Liver (tissue), 9 donors: ENCODE measurements around the gene MYADML2. TPM values are rescaled to one million over a fixed set of nuclear protein-coding genes. Genes with fewer than 3 reads are reported as not detected.

ENCODE experiments used
- DNase-seq: peaks from one replicate; pipeline ENCODE4 v3.0.0-alpha.2; 2017; ENCODE audit warnings: low spot score
- H3K27ac ChIP-seq, 2 donors: one replicate each; pipeline ENCODE4 v1.7.0; 2013; ENCODE audit warnings: inconsistent platforms in 2 of 2, low read length in 2 of 2, control low read depth in 1 of 2, low read depth in 1 of 2, mild to moderate bottlenecking in 1 of 2
- H3K27me3 ChIP-seq, 4 donors: one replicate each; pipeline versions ENCODE4 v1.6.1 to v1.7.0; 2013; ENCODE audit warnings: low read length in 3 of 4, inconsistent platforms in 1 of 4, mild to moderate bottlenecking in 1 of 4, moderate library complexity in 1 of 4; ENCODE audit not compliant: control insufficient read depth in 4 of 4, insufficient read depth in 4 of 4
- H3K36me3 ChIP-seq, 4 donors: one replicate each; pipeline versions ENCODE4 v1.6.1 to v1.7.0; 2013; ENCODE audit warnings: low read length in 3 of 4, mild to moderate bottlenecking in 3 of 4, low read depth in 1 of 4, moderate library complexity in 1 of 4; ENCODE audit not compliant: control insufficient read depth in 4 of 4, insufficient read depth in 3 of 4
- H3K4me1 ChIP-seq, 4 donors: one replicate each; pipeline versions ENCODE4 v1.6.1 to v1.7.0; 2013; ENCODE audit warnings: low read length in 3 of 4, mild to moderate bottlenecking in 3 of 4, moderate library complexity in 1 of 4; ENCODE audit not compliant: control insufficient read depth in 4 of 4, insufficient read depth in 4 of 4
- H3K4me3 ChIP-seq, 3 donors: one replicate each; pipeline versions ENCODE4 v1.6.1 to v1.7.0; 2013; ENCODE audit warnings: low read length in 3 of 3, control low read depth in 1 of 3, low read depth in 1 of 3, mild to moderate bottlenecking in 1 of 3
- H3K9ac ChIP-seq, 2 donors: one replicate each; pipeline ENCODE4 v1.7.0; 2013; ENCODE audit warnings: low read length in 2 of 2, mild to moderate bottlenecking in 2 of 2, moderate library complexity in 2 of 2, control low read depth in 1 of 2, low read depth in 1 of 2
- H3K9me3 ChIP-seq, 4 donors: one replicate each; pipeline versions ENCODE4 v1.6.1 to v1.7.0; 2013; ENCODE audit warnings: low read length in 3 of 4; ENCODE audit not compliant: control insufficient read depth in 4 of 4
- FOXA1 ChIP-seq: IDR thresholded peaks from 2 replicates; pipeline ENCODE4 v1.6.1; 2016; ENCODE audit warnings: antibody characterized with exemption
- FOXA2 ChIP-seq: IDR thresholded peaks from 2 replicates; pipeline ENCODE4 v1.6.1; 2016; ENCODE audit warnings: antibody characterized with exemption
- GABPA ChIP-seq, 2 donors: IDR thresholded peaks in 1 of 2; conservative IDR thresholded peaks in 1 of 2; 2 replicates each; pipeline ENCODE4 v1.6.1; 2016; ENCODE audit warnings: antibody characterized with exemption in 2 of 2, mild to moderate bottlenecking in 1 of 2, moderate library complexity in 1 of 2
- RAD21 ChIP-seq, 2 donors: IDR thresholded peaks; 2 replicates each; pipeline ENCODE4 v1.6.1; 2016; ENCODE audit warnings: antibody characterized with exemption in 2 of 2, mild to moderate bottlenecking in 2 of 2
- RXRA ChIP-seq, 2 donors: IDR thresholded peaks; 2 replicates each; pipeline ENCODE4 v1.6.1; 2017 to 2018; ENCODE audit warnings: antibody characterized with exemption in 2 of 2, mild to moderate bottlenecking in 1 of 2
- SP1 ChIP-seq: IDR thresholded peaks from 2 replicates; pipeline ENCODE4 v1.6.1; 2018; ENCODE audit warnings: antibody characterized with exemption, mild to moderate bottlenecking
- YY1 ChIP-seq: IDR thresholded peaks from 2 replicates; pipeline ENCODE4 v1.6.1; 2016; ENCODE audit warnings: antibody characterized with exemption, mild to moderate bottlenecking
- WGBS: extraction: QIAGEN DNeasy Blood & Tissue Kit; methylation state at CpG from one replicate; pipeline ENCODE4 v1.1.7; 2013; 5-methylcytosine and 5-hydroxymethylcytosine counted together
- polyA plus RNA-seq, 2 donors: library from polyadenylated mRNA; stranded (reverse) in 1 of 2; unstranded in 1 of 2; fragments of 200-250 nt in 1 of 2; fragments of >200 nt in 1 of 2; fragmentation: Nextera tagmentation in 1 of 2; extraction: Ambion mirVana in 1 of 2; gene quantifications; one replicate each; pipeline versions ENCODE4 v1.2.1 to v1.2.3, GENCODE V29; 2013 to 2015
- total RNA-seq, 2 donors: library from RNA; depleted of rRNA; stranded (reverse); fragments of >200 nt; gene quantifications; one replicate each; pipeline ENCODE4 v1.2.3, GENCODE V29; 2014
- TF ChIP-seq, protein P1 (sequence below): IDR thresholded peaks from 2 replicates; pipeline ENCODE4 v1.6.1; 2016; ENCODE audit warnings: antibody characterized with exemption
- TF ChIP-seq, protein P2 (sequence below): fragments of 150-350 bp; IDR thresholded peaks from 2 replicates; pipeline ENCODE4 v1.5.1; 2017; ENCODE audit warnings: improper control_type of control experiment, low read depth, low read length; ENCODE audit not compliant: missing input control
- TF ChIP-seq, protein P3 (sequence below): IDR thresholded peaks from 2 replicates; pipeline ENCODE4 v1.6.1; 2016; ENCODE audit warnings: antibody characterized with exemption, mild to moderate bottlenecking
- donor health status: healthy.
- donor health status: healthy.
- donor health status: healthy.
- donor health status: healthy.
- donor health status: healthy.

The MYADML2 gene
- total and polyA plus RNA-seq, 4 donors = not detected

DNA sequence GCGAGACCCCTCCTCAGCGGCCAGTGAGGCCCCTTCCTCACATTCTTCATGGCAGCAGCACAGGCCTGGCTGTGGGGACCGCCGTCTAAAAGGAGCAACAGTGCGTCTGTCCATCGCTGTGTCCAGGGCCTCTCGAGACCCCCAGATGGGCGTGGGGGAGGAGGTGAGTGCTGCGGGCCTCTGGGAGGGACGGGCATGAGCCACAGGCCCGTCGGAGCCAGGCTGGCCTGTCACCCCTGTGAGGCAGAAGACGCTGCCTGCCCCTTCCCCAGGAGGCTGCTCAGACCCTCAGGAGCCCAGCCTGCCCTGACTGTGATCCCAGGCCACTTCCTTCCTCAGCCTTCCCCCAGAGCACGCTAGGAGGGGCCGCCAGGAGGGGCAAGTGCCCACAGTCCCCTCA is 7.8 kb downstream of the MYADML2 start:
- H3K27ac ChIP-seq = no peak overlapping the region
- H3K4me1 ChIP-seq = peaks cover 6 to 10% (median 6%) of the 10 kb centered on the region in 4 donors
- no peak overlapping the region for H3K9ac ChIP-seq
- DNase-seq = no peak
- TF ChIP-seq RXRA (IDR thresholded peaks at IDR 0.05) = no peak
- TF ChIP-seq, protein P1, sequence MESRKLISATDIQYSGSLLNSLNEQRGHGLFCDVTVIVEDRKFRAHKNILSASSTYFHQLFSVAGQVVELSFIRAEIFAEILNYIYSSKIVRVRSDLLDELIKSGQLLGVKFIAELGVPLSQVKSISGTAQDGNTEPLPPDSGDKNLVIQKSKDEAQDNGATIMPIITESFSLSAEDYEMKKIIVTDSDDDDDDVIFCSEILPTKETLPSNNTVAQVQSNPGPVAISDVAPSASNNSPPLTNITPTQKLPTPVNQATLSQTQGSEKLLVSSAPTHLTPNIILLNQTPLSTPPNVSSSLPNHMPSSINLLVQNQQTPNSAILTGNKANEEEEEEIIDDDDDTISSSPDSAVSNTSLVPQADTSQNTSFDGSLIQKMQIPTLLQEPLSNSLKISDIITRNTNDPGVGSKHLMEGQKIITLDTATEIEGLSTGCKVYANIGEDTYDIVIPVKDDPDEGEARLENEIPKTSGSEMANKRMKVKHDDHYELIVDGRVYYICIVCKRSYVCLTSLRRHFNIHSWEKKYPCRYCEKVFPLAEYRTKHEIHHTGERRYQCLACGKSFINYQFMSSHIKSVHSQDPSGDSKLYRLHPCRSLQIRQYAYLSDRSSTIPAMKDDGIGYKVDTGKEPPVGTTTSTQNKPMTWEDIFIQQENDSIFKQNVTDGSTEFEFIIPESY = no peak
- TF ChIP-seq RAD21 (IDR thresholded peaks at IDR 0.05) = no peak
- TF ChIP-seq GABPA (IDR thresholded peaks at IDR 0.05 in 1 of 2, conservative IDR thresholded peaks at IDR 0.05 in 1 of 2) = no peak
- no peak for TF ChIP-seq FOXA1
- no peaks in the 10 kb centered on the region for H3K9me3 ChIP-seq
- 78% methylated on average over 15 of the region's 15 CpGs for WGBS
- no peak overlapping the region for H3K4me3 ChIP-seq
- H3K36me3 ChIP-seq = no peaks in the 10 kb centered on the region
- no peaks in the 10 kb centered on the region for H3K27me3 ChIP-seq

DNA sequence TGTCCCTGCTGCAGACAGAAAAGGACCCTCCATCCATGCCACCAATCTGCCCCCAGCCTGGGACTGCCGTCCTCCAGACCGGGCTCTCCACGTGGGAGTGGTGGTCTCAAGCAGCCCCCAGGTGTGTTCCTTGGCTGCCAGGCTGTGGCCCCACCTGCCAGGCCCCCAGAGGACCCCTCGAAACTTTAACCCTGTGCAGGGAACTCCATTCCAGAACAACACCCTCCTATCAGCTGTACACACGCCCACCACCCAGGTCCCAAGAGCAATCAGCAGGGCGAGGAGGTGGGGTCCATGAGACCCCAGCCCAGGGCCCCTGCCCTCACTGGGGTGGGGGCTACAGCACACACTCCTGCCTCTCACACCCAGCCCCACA is 11.3 kb downstream of the MYADML2 start:
- no peak overlapping the region for H3K27ac ChIP-seq
- no peaks in the 10 kb centered on the region for H3K36me3 ChIP-seq
- no peak overlapping the region for H3K4me3 ChIP-seq
- no peak overlapping the region for H3K9ac ChIP-seq
- H3K27me3 ChIP-seq = no peaks in the 10 kb centered on the region
- peaks cover 6 to 10% (median 7%) of the 10 kb centered on the region in 4 donors for H3K4me1 ChIP-seq
- DNase-seq = no peak
- H3K9me3 ChIP-seq = no peaks in the 10 kb centered on the region
- 91% methylated on average over 6 of the region's 6 CpGs for WGBS
- TF ChIP-seq GABPA (IDR thresholded peaks at IDR 0.05 in 1 of 2, conservative IDR thresholded peaks at IDR 0.05 in 1 of 2) = no peak
- no peak for TF ChIP-seq RXRA (IDR thresholded peaks at IDR 0.05)
- no peak for TF ChIP-seq FOXA2
- no peak for TF ChIP-seq SP1
- TF ChIP-seq, protein P2, sequence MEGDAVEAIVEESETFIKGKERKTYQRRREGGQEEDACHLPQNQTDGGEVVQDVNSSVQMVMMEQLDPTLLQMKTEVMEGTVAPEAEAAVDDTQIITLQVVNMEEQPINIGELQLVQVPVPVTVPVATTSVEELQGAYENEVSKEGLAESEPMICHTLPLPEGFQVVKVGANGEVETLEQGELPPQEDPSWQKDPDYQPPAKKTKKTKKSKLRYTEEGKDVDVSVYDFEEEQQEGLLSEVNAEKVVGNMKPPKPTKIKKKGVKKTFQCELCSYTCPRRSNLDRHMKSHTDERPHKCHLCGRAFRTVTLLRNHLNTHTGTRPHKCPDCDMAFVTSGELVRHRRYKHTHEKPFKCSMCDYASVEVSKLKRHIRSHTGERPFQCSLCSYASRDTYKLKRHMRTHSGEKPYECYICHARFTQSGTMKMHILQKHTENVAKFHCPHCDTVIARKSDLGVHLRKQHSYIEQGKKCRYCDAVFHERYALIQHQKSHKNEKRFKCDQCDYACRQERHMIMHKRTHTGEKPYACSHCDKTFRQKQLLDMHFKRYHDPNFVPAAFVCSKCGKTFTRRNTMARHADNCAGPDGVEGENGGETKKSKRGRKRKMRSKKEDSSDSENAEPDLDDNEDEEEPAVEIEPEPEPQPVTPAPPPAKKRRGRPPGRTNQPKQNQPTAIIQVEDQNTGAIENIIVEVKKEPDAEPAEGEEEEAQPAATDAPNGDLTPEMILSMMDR = no peak

DNA sequence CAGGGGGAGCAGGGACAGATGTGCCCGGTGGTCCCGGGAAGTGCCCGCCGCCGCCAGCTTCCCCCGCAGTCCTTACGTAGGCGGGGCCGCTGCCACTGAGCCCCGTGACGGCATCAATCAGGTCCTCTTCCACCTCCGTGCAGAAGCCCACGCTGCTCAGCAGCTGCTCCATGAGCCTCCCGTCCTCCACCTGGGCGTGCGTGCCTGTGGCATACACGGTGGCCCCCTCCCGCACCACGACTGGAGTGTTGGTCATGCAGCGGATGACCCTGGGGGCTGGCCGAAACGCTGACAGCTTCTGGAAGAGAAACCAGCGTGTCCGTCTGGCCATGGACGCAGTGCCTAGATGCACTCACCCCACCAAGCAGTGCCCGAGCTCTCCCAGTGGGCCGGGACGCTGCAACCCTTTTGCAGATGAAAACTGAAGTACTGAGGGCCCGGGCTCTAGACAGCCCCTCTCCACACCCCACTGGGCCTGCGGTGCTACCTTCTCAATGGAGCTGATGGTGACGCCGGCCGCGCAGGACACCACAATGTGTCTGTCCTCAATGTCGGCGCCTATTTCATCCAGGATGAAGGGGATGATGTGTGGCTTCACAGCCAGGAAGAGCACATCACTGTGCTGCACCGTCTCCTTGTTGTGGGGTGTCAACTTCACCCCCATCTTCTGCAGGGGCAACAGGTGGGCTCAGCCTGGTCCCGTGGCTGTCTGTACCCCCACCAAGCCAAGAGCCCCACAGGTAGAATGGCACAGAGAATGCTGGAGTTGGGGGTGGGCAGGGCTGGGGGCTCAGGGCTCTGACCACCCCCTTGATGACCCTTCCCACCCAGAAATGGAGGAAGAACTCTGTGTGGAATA is 12.0 kb downstream of the MYADML2 start:
- TF ChIP-seq FOXA2 = no peak
- TF ChIP-seq YY1 = no peak
- TF ChIP-seq, protein P3, sequence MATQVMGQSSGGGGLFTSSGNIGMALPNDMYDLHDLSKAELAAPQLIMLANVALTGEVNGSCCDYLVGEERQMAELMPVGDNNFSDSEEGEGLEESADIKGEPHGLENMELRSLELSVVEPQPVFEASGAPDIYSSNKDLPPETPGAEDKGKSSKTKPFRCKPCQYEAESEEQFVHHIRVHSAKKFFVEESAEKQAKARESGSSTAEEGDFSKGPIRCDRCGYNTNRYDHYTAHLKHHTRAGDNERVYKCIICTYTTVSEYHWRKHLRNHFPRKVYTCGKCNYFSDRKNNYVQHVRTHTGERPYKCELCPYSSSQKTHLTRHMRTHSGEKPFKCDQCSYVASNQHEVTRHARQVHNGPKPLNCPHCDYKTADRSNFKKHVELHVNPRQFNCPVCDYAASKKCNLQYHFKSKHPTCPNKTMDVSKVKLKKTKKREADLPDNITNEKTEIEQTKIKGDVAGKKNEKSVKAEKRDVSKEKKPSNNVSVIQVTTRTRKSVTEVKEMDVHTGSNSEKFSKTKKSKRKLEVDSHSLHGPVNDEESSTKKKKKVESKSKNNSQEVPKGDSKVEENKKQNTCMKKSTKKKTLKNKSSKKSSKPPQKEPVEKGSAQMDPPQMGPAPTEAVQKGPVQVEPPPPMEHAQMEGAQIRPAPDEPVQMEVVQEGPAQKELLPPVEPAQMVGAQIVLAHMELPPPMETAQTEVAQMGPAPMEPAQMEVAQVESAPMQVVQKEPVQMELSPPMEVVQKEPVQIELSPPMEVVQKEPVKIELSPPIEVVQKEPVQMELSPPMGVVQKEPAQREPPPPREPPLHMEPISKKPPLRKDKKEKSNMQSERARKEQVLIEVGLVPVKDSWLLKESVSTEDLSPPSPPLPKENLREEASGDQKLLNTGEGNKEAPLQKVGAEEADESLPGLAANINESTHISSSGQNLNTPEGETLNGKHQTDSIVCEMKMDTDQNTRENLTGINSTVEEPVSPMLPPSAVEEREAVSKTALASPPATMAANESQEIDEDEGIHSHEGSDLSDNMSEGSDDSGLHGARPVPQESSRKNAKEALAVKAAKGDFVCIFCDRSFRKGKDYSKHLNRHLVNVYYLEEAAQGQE = no peak
- no peaks in the 10 kb centered on the region for H3K36me3 ChIP-seq
- H3K9me3 ChIP-seq = no peaks in the 10 kb centered on the region
- WGBS = 96% methylated on average over 38 of the region's 38 CpGs
- no peak overlapping the region for H3K27ac ChIP-seq
- no peaks in the 10 kb centered on the region for H3K27me3 ChIP-seq
- H3K9ac ChIP-seq = no peak overlapping the region
- no peak for DNase-seq
- peaks cover 8 to 12% (median 11%) of the 10 kb centered on the region in 4 donors for H3K4me1 ChIP-seq
- no peak overlapping the region for H3K4me3 ChIP-seq
